Kidney (tissue), 14 donors: Measurements from ENCODE around the gene ZNF268. TPM values are rescaled to one million over a fixed set of nuclear protein-coding genes. Genes with fewer than 3 reads are reported as not detected.

Source experiments
- DNase-seq, 5 donors: peaks; one replicate each; pipeline ENCODE4 v3.0.0-alpha.2; 2013 to 2020
- FAIRE-seq: peaks from 2 replicates; lab custom pipeline; 2012; peaks lifted over from hg19 to GRCh38; lab: Jason Lieb, UNC
- H3K27ac ChIP-seq, 2 donors: one replicate each; pipeline ENCODE4 v1.7.0; 2013; ENCODE audit warnings: low read depth in 2 of 2, low read length in 2 of 2, inconsistent platforms in 1 of 2
- H3K27me3 ChIP-seq: one replicate; pipeline ENCODE4 v1.7.1; 2013; ENCODE audit warnings: low read length, inconsistent platforms; ENCODE audit not compliant: control insufficient read depth, insufficient read depth
- H3K36me3 ChIP-seq, 3 donors: one replicate each; pipeline versions ENCODE4 v1.7.0 to v1.7.1; 2013; ENCODE audit warnings: low read length in 3 of 3, control low read depth in 1 of 3, inconsistent platforms in 1 of 3; ENCODE audit not compliant: insufficient read depth in 3 of 3, control insufficient read depth in 2 of 3
- H3K4me1 ChIP-seq, 3 donors: one replicate each; pipeline versions ENCODE4 v1.7.0 to v1.7.1; 2013; ENCODE audit warnings: low read length in 3 of 3, inconsistent platforms in 1 of 3, low read depth in 1 of 3; ENCODE audit not compliant: control insufficient read depth in 2 of 3, insufficient read depth in 2 of 3
- H3K4me3 ChIP-seq, 3 donors: one replicate each; pipeline versions ENCODE4 v1.7.0 to v1.8.1; 2013; ENCODE audit warnings: low read length in 3 of 3, control low read depth in 1 of 3, inconsistent platforms in 1 of 3
- H3K9ac ChIP-seq, 3 donors: one replicate each; pipeline versions ENCODE4 v1.7.0 to v1.7.1; 2013; ENCODE audit warnings: low read length in 3 of 3, control low read depth in 1 of 3, inconsistent platforms in 1 of 3
- H3K9me3 ChIP-seq, 3 donors: one replicate each; pipeline versions ENCODE4 v1.7.0 to v1.7.1; 2013; ENCODE audit warnings: low read length in 3 of 3, control low read depth in 1 of 3, inconsistent platforms in 1 of 3; ENCODE audit not compliant: control insufficient read depth in 2 of 3, insufficient read depth in 1 of 3
- intact Hi-C: fragments of 100-400 bp; cut with DNase I; formaldehyde crosslinking; loops from one replicate; pipeline ENCODE4 v1.11.1; 2022
- polyA plus RNA-seq: library from polyadenylated mRNA; stranded (reverse); fragments of 350-450 nt; fragmentation: Illumina TruSeq; extraction: RNeasy Lipid Tissue Mini Kit (QIAGEN cat#74804); gene quantifications from one replicate; pipeline ENCODE4 v1.2.3, GENCODE V29; 2014; ENCODE audit warnings: low read depth, low replicate concordance; ENCODE audit not compliant: insufficient read depth
- total RNA-seq: library from RNA; stranded (reverse); fragmentation: NEBNext Ultra II Directional; extraction: Animal tissue kit (Norgen Biotek cat#: 25700); gene quantifications from one replicate; pipeline ENCODE4 v1.2.1, GENCODE V29; 2021
- TF ChIP-seq, protein P1 (sequence below): IDR thresholded peaks from 3 replicates; pipeline ENCODE4 v1.5.1; 2012; ENCODE audit warnings: mild to moderate bottlenecking, moderate library complexity, borderline replicate concordance; ENCODE audit not compliant: insufficient read depth; ENCODE audit errors: extremely low read depth
- donor health status: control.
- donor health status: control.
- donor health status: control.
- donor health status: control.
- donor health status: control.
- donor health status: DM: yes; HTN: yes; CAD: no.
- donor health status: Normal renal cell carcinoma (clear cell type).

The ZNF268 gene
- total and polyA plus RNA-seq, 2 donors from 2014 or later, result 6.7 to 33.4 TPM

- TF ChIP-seq, protein P1, sequence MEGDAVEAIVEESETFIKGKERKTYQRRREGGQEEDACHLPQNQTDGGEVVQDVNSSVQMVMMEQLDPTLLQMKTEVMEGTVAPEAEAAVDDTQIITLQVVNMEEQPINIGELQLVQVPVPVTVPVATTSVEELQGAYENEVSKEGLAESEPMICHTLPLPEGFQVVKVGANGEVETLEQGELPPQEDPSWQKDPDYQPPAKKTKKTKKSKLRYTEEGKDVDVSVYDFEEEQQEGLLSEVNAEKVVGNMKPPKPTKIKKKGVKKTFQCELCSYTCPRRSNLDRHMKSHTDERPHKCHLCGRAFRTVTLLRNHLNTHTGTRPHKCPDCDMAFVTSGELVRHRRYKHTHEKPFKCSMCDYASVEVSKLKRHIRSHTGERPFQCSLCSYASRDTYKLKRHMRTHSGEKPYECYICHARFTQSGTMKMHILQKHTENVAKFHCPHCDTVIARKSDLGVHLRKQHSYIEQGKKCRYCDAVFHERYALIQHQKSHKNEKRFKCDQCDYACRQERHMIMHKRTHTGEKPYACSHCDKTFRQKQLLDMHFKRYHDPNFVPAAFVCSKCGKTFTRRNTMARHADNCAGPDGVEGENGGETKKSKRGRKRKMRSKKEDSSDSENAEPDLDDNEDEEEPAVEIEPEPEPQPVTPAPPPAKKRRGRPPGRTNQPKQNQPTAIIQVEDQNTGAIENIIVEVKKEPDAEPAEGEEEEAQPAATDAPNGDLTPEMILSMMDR, result no peak
- intact Hi-C loops, result no loop called here
- H3K4me1 ChIP-seq, result no peaks in the 10 kb centered on the region
- no peaks in the 10 kb centered on the region for H3K9me3 ChIP-seq
- H3K4me3 ChIP-seq, result no peak overlapping the region
- H3K9ac ChIP-seq, result no peak overlapping the region
- H3K36me3 ChIP-seq, result no peaks in the 10 kb centered on the region
- FAIRE-seq (no peak), DNase-seq (peak in 1 of 5 donors; percentile 1)
- H3K27ac ChIP-seq, result no peak overlapping the region
- H3K27me3 ChIP-seq, result no peaks in the 10 kb centered on the region
These were observed 75.0 kb downstream of the ZNF268 start for GRCh38 chr12:133256321-133256720.

DNA sequence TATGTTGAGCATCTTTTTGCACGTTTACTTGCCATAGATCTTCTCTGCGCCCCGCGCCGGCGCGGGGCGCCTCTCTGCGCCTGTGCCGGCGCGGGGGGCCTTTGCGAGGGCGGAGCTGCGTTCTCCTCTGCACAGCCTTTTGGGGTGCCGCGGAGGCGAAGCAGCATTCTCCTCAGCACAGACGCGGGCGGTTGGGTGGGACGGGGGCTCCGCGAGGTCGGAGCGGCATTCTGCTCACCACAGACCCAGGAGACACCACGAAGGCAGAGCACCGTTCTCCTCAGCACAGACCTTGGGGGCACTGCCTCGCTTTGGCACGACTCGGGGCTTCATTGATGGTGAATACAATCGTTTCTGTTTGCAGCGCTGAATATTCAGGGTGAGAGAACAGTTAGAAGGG is 82.9 kb downstream of the ZNF268 start:
- no peaks in the 10 kb centered on the region for H3K4me1 ChIP-seq
- H3K9ac ChIP-seq, result no peak overlapping the region
- FAIRE-seq, result no peak
- H3K27me3 ChIP-seq, result no peaks in the 10 kb centered on the region
- no peaks in the 10 kb centered on the region for H3K36me3 ChIP-seq
- H3K4me3 ChIP-seq, result no peak overlapping the region
- H3K27ac ChIP-seq, result no peak overlapping the region
- intact Hi-C loops, result no loop called here
- DNase-seq, result no peak
- H3K9me3 ChIP-seq, result no peaks in the 10 kb centered on the region
- TF ChIP-seq, protein P1, result no peak

Other genes starting within 250 kb of the ZNF268 start
- 15.2 TPM for gene ZNF605, start 225.2 kb upstream of the ZNF268 start, total RNA-seq
- gene ZNF605, start 225.2 kb upstream of the ZNF268 start, polyA plus RNA-seq, result 5.0 TPM
- gene ZNF26, start 195.1 kb upstream of the ZNF268 start, total RNA-seq, result 16.4 TPM
- 2.9 TPM for gene ZNF26, start 195.1 kb upstream of the ZNF268 start, polyA plus RNA-seq
- gene ZNF84, start 144.0 kb upstream of the ZNF268 start, total RNA-seq, result 32.7 TPM
- 15.5 TPM for gene ZNF84, start 144.0 kb upstream of the ZNF268 start, polyA plus RNA-seq
- 20.4 TPM for gene ZNF140, start 100.6 kb upstream of the ZNF268 start, total RNA-seq
- gene ZNF140, start 100.6 kb upstream of the ZNF268 start, polyA plus RNA-seq, result 14.1 TPM
- gene ZNF891, start 51.2 kb upstream of the ZNF268 start, total RNA-seq, result 3.1 TPM
- 0.39 TPM for gene ZNF891, start 51.2 kb upstream of the ZNF268 start, polyA plus RNA-seq
- gene ZNF10, start 50.9 kb upstream of the ZNF268 start, total RNA-seq, result 15.1 TPM
- gene ZNF10, start 50.9 kb upstream of the ZNF268 start, polyA plus RNA-seq, result 4.6 TPM
- not detected for gene ANHX, start 54.4 kb downstream of the ZNF268 start, total RNA-seq
- gene ANHX, start 54.4 kb downstream of the ZNF268 start, polyA plus RNA-seq, result not detected